ENCODE data around the gene MICAL2.
A peak's percentile ranks its signal among the peaks of the same experiment; 100 is the strongest.

MICAL2 gene

GRCh38 chr11:12100841-12101242 lies 9.5 kb upstream of the MICAL2 start:
- DNase-seq, result no peak

- DNase-seq, result no peak
Measured at GRCh38 chr11:12101318-12101717, 9.1 kb upstream of the MICAL2 start.

- no peak for DNase-seq
Measured at GRCh38 chr11:12102588-12103410, 7.6 kb upstream of the MICAL2 start.

DNA sequence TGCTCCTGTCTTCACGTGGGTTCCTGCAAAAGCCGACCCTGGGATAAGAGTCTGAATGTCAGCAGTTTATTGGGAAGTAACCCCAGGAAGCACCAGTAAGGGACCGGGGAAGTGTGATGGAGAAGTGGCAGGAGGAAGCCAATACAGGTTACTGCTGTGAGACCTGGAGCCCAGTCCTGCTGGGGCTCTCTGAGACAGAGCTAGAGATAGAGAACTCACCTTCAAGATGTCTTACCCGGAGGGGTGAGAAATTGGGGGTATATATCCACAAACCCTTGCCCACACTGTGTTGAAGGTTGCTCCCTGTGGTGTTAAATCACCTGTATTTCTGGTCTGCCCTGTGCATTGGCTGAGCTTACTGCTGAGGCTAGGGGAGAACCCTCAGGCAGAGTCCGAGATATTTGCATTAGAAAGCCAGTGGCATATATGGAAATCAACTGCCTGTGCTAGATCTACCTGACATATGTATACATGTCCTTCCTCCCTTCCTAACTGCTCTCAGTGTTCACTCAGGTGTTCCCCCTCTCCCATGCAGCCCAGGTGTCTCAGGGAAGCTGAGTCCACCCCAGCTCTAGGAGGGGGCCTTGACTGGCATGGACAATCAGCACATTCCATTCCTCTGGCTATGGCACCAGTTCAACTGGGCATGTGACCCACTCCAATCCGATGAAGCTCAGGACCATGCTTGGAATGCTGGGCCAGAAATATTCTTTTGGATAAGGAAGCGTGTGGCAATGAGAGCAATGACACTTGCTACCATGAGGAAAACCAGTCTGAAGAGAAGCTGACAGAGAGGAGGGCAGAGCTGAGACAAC lies 6.8 kb upstream of the MICAL2 start:
- DNase-seq, result no peak

DNA sequence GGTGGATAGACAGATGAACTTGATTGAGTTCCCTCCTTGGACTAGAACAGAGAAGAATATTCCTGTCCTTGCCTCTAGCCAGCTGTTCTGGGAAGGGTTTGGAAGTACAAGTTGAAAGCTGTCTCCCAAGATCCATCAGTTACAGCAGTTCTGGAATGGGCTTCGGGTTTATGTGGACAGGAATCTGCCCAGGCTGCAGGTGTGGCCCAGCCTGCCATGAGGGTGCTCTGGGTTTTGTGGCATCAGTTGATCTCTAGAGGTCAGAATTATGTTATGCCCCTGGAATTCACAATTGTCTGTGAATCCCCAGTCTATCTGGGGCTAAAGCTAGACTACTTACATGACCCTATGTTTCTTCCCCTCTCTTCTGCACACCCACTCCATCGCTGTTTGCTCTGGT lies 4.9 kb upstream of the MICAL2 start:
- DNase-seq, result no peak

DNA sequence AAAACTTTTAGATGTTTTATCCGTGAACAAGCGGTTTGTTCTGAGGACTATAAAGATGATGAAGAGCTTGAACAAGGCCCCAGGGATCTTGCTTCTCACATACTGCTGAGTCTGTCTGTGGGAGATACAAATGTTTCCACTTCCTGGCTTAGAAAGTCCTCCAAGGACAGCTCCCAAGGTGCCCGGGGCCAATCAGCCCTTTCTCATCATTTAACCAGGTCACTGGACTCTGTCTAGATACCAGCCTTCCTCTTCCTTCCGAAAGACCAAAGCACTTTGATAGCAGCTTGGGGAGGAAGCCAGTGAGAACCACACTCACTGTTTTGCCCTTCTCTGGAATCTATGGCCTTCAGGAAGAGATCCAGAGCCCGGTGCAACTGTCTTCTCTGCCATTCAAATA lies 4.3 kb upstream of the MICAL2 start:
- no peak for DNase-seq

DNA sequence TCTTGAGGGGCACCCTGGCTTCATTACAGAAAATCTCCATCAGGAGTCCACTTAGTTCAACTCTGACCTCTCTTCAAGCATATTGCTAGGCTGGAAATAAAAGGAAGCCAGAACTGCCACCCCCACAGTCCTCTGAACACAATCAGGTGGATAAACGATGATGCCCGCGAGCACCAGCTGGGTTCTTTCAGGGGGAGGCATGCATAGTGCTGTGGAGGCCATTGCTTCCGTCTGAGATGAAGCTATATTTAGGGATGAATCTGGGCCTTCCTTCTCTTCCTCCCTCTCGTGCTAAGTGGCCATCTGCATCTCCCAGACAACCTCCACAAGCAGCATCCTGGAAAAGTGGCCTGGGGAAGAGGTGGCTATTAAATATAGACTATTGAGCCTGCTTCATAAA lies 3.9 kb upstream of the MICAL2 start:
- no peak for DNase-seq

DNA sequence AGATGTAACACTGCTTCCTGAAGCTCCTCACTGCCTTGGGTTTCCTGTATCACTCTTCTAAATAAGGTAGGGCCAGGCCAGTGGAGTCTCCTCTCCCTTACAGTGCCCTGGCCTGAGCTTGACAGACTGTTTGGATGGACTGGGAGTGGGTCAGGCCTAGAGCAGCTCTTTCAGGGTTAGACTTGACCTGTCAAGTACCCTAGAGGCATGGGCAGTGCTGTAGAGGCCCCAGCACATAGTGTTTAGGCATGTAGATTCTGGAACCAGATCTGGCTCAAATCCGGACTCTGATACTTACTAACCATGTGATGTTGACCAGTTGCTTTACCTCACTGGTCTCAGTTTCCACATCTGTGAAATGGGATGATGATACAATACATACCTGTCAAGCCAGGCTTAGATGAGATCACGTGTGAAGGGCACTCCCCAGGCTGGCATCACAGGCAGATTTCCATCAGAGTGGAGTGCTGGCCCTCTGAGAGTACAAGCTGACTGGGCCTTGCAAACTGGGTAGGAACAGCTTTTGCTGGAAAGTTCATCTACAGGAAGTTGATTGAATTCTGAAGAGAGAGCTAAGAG lies 1.4 kb upstream of the MICAL2 start:
- no peak for DNase-seq

GRCh38 chr11:12109591-12110196 lies 696 bp upstream of the MICAL2 start:
- no peak for DNase-seq

DNA sequence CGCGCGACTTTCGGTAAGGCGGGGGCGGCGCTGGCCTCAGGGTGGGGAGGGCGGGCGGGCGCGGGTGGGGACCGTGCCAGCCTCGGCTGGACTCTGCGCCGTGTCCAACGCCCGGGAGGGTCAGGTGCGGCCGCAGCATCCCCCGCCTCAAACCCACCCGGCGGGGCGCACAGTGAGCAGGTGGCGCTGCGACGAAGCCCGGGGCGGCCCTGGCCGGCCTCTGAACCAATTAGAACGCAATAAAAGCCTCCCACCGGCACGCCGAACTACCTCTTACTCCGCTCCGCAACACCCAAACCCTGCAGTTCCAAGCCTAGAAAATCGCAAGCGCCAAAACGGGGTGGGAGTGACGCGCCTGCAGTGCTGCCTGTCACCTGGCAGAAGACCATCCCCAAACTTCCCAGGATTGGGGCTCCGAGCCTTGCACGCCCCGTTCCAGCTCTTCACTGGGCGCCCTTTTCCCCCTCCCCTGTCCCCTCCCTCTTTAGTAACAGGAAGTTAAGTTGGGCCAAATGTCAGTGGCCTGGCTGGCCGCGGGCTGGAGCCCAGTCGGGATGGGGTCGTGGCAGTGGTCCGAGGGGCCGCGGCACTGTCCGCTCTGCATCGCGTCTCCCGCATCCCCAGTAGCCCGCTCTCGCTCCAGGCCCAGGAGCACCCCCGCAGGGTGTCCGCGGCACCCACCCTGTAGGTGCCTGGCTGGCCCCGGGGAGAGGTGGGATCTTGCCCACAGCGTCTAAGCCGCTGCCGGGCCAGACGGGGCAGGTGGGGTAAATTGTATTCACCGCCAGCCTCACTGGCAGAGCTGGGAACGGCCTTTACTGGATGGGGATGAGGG lies 541 bp downstream of the MICAL2 start:
- DNase-seq, result peak; percentile 42

DNA sequence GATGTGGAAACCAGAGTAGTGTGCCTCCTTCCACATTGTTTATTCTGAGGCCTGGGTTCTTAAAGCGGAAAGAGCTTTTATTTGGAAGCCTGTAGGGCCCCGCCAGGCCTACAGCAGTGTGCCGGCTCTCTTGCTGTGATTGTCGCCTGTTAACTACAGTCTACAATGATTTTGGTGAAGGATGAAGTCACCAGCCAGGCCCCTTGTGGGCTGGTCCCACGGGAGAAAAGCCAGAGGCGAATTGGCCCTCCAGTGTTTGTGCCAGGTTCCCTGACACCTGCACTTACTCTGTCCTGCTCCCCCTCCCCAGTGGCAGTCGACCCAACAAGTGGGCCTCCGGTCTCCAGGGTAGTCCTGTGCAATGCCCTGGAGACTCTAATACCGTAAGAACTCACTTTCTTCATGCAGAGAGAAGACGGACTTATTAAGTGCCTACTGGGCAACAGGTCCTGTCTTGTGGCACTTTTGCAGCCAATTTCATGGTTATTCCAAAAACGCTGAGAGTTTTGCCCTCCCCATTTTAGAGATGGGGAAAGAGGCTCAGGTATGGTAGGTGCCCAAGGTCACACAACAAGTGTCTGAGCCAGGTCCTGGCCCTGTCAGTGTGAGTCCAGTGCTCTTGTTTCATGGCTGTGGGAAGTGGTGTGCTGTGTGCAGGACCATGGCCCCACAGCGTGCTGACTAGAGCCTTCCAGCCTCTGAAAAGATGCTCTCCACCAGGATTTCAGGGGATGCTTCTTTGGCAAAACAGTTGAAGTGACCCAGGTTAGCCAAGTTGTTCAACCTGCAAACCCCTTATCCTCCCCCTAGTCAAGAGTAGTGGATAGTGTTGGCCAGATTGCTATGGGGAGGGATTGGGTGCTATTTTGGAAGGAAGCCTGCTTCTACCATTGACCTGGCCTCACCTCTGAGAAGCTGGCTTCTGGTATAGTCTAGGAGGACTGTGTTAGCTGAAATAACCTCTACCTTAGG lies 1.4 kb downstream of the MICAL2 start:
- DNase-seq, result no peak

DNA sequence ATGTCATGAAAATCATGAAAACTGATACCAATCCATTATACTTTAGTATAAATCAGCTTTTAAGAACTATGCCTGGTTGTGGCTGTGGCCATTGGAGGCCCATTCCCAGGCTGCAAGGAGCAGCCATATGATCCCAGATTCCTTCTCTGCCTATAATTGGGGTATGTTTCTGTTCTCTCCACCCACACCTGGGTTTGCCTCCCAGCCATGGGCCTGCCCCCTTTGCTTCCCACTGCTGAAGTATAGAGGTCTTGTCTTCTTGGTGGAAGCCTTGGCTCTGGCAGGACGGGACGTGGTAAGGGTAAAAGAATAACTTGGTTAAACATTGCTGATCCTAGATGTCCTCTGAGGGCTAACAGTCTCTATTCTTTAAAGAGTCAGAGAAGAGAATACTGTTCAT lies 2.4 kb downstream of the MICAL2 start:
- DNase-seq, result no peak

DNA sequence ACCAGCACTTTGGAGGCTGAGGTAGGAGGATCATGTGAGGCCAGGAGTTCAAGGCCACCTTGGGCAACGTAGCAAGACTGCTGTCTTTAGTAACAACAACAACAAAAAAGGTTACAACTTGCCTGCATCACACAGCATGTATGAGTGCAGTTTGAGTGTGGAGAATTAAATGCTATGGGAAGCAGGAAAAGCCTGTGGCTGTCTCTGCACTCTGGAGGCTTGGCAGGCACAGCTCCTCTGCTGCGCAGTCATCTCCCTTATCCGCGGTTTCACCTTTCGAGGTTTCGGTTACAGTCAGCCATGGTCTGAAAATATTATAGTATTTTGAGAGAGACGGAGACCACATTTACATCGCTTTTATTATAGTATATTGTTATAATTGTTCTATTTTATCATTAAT lies 2.9 kb downstream of the MICAL2 start:
- no peak for DNase-seq

DNA sequence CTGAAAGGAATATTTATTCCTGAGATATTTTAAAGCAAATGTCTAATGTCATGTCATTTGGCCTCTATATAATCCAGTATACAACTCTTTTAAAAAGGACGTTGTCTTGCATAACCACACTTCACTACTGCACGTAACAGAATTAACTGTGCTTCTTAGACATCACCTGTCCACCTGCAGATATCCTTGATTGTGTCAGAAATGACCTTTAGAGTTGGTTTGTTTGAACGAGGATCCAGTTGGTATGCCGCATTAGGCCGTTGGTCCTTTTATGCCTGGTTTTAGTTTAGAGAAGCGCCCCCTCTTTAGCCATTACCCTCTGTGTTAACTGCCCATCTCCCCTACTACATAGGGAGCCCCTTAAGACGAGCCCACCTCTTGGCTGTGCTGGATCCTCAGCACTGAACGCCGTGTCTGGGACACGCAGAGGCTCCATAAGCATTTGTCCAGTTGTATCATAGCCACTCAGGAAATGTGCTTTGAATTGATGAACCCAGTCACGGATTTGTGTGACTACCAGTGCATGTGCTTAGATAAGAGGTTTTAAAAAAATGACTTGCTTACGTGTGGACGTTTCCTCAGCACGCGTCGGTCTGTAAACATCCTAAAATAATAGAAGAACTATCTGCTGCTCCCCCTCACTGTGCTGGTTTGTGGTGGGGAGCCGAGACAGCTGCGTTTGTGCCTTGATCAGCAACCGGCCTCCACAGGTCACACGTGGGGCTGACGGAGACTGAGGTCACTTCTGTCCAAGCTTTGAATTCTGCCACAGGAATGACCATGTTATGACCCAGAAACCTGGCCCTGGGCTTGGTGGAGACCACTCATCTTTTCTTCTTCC lies 4.0 kb downstream of the MICAL2 start:
- no peak for DNase-seq

GRCh38 chr11:12116425-12117032 lies 6.1 kb downstream of the MICAL2 start:
- DNase-seq, result no peak

DNA sequence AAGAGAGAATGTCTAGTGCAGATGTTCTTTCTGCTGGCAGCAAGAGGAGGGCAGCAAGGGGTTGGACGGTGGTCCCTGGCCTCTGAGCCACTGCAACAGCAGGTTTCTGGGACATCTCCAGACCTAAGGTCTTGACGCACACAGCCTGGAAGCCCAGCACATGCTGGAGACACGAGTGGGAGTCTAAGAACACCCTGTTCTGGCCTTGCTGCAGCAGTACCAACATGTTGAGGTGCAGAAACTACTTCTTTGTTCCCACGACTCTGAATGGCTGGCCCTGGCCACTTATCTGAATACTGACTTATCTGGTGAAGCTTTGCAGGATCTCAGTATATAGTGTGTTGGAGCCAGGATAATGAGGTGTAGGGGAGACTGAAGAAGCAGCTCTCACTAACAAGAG lies 6.8 kb downstream of the MICAL2 start:
- no peak for DNase-seq

DNA sequence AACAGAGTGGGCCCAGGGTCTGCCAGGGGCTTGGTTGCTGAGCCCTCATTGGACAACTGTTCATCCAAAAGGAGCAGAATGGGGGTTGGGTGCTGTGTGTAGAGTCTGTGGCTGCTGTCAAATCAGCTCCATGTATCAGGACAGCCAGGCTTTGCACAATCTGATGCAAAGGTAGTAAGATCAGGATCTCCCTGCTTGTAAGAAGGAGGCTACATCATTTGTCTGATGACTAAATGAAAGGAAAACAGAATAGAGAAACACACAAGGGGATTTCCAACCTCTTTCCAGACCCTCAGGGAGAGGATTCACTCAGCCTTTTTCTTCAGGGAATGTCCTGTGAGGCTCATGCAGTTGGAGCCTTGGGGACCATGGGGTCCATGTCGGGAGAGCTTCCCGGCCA lies 7.2 kb downstream of the MICAL2 start:
- no peak for DNase-seq

GRCh38 chr11:12118949-12119348 lies 8.6 kb downstream of the MICAL2 start:
- DNase-seq, result no peak

DNA sequence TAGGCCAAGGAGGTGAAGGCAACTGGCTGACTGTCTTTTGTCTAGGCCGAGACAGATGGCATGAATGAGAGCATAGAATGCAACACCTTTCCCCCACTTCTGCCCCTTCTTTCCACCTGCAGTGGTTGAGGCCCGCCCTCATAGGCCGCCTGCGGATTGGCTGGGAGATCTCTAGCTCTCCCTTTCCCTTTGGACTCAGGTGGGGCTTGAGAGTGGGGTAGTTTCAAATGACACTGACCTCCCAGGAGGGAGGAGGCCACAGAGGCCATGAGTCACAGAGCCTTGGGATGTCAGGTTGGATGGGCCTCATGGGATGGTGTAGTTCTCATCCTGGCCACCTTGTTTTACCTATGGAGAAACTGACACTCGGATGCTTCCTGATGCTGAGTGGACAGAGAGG lies 9.1 kb downstream of the MICAL2 start:
- no peak for DNase-seq
